ENCODE measurements around the gene RBP2. TPM values are rescaled to one million over a fixed set of nuclear protein-coding genes. Genes with fewer than 3 reads are reported as not detected.

Gene RBP2
- total and polyA plus RNA-seq, 2 of the 8 experiments (the other 6 are each of a cell fraction or from before 2014, with no cell fraction given) = not detected

- no peak overlapping the region for H2AK5ac ChIP-seq (ENCODE audit: low read depth, low read length)
- no peak overlapping the region for H3K4me2 ChIP-seq (ENCODE audit: insufficient read depth in 1 of 2, low read depth in 2 of 2, low read length in 2 of 2)
- H2BK120ac ChIP-seq (replicated peaks; ENCODE audit: low read depth, low read length) = no peak overlapping the region
- 96% methylated on average over 2 of the region's 2 CpGs; no CpG with 5 or more reads in 1 of the 2 experiments for WGBS, 2 experiments (ENCODE audit: extremely low coverage in 1 of 2, insufficient coverage in 1 of 2, insufficient read length in 1 of 2, insufficient replicate concordance in 2 of 2, low coverage in 1 of 2, low lambda C conversion rate in 2 of 2, missing lambda C conversion rate in 1 of 2)
- no peak overlapping the region for H3K23ac ChIP-seq (ENCODE audit: insufficient read length)
- no peak overlapping the region for H4K5ac ChIP-seq (ENCODE audit: insufficient read length, low read depth, low read length)
- no peak overlapping the region for H2BK20ac ChIP-seq (ENCODE audit: low read length)
- H3K23me2 ChIP-seq (ENCODE audit: low read depth, low read length) = no peaks in the 10 kb centered on the region
- no peaks in the 10 kb centered on the region for H3K36me3 ChIP-seq (ENCODE audit: control insufficient read depth in 2 of 4, insufficient read depth in 4 of 4, low read length in 3 of 4)
- no peak overlapping the region for H3K9ac ChIP-seq (replicated peaks in 1 of 4; ENCODE audit: extremely low read depth in 1 of 4, low read depth in 3 of 4, low read length in 3 of 4)
- no peak overlapping the region for H3K56ac ChIP-seq (replicated peaks; ENCODE audit: insufficient read length, low read depth, low read length)
- no peak overlapping the region for H3K14ac ChIP-seq (ENCODE audit: insufficient read length)
- no peak overlapping the region for H2BK12ac ChIP-seq (ENCODE audit: low read depth, low read length)
- H2BK15ac ChIP-seq (ENCODE audit: low read length) = no peak overlapping the region
- no peaks in the 10 kb centered on the region for H3K9me3 ChIP-seq (ENCODE audit: insufficient read depth in 2 of 2, low read depth in 1 of 2, low read length in 1 of 2)
- no peaks in the 10 kb centered on the region for H3K79me1 ChIP-seq (ENCODE audit: low read depth, low read length)
- no peaks in the 10 kb centered on the region for H4K20me1 ChIP-seq (replicated peaks in 1 of 2; ENCODE audit: control insufficient read depth in 1 of 2, insufficient read depth in 2 of 2, low read length in 2 of 2)
- H4K91ac ChIP-seq (replicated peaks; ENCODE audit: insufficient read length, low read length) = no peak overlapping the region
- ChIA-PET CTCF (ENCODE audit: partially characterized antibody) (interaction anchor here (1.0 kb wide), 1 partner anchor 26 kb away, joined by 3 read pairs; no protein-coding TSS in a partner anchor), POLR2A (ENCODE audit: partially characterized antibody) (interaction anchor here (0.8 to 0.9 kb wide), 2 partner anchors 72 to 82 kb away, joined by 3 read pairs; no protein-coding TSS in a partner anchor)
- H3K27me3 ChIP-seq (replicated peaks in 1 of 4; ENCODE audit: control insufficient read depth in 3 of 4, extremely low read depth in 1 of 4, insufficient read depth in 3 of 4, low read length in 3 of 4) = no peaks in the 10 kb centered on the region
- no peak overlapping the region for H3K27ac ChIP-seq (ENCODE audit: low read depth, low read length)
- H3K18ac ChIP-seq (ENCODE audit: extremely low read depth, low read length) = no peak overlapping the region
- no peak overlapping the region for H2BK5ac ChIP-seq (ENCODE audit: low read depth, low read length)
- peaks cover 5 to 7% (median 5%) of the 10 kb centered on the region in 4 experiments; a peak in 4 of 7 replicates for H3K4me1 ChIP-seq (replicated peaks in 1 of 4; ENCODE audit: control insufficient read depth in 3 of 4, insufficient read depth in 4 of 4, low read length in 3 of 4)
- no peak overlapping the region for H2AFZ ChIP-seq (ENCODE audit: low read length)
- no peak for DNase-seq (ENCODE audit: low read depth in 1 of 2, low spot score in 2 of 2)
- no peaks in the 10 kb centered on the region for H3K79me2 ChIP-seq (ENCODE audit: control insufficient read depth in 1 of 2, insufficient read depth in 2 of 2, low read length in 2 of 2)
- FAIRE-seq = no peak
- H4K8ac ChIP-seq (ENCODE audit: extremely low read depth, insufficient read depth, low read length) = no peak overlapping the region
- TF ChIP-seq JUND (IDR thresholded peaks at IDR 0.05; ENCODE audit: low read length) (no peak), TAF7 (optimal IDR thresholded peaks at IDR 0.05; ENCODE audit: borderline replicate concordance, low read depth, low read length) (no peak), MAX (IDR thresholded peaks at IDR 0.05) (no peak), CBX8 (IDR thresholded peaks at IDR 0.05; ENCODE audit: borderline replicate concordance, low read depth, low read length) (no peak), HDAC6 (IDR thresholded peaks at IDR 0.05; ENCODE audit: low read depth, low read length) (no peak), SP2 (IDR thresholded peaks at IDR 0.05; ENCODE audit: low read length) (no peak), PHF8 (conservative IDR thresholded peaks at IDR 0.05; ENCODE audit: low read depth, low read length) (no peak), NRF1 (IDR thresholded peaks at IDR 0.05; ENCODE audit: low read depth, low read length) (no peak), CHD2 (IDR thresholded peaks at IDR 0.05; ENCODE audit: low read length) (no peak), EZH2 (IDR thresholded peaks at IDR 0.05; ENCODE audit: low read depth, low read length, severe bottlenecking) (no peak), KDM1A (IDR thresholded peaks at IDR 0.05; ENCODE audit: borderline replicate concordance, low read length) (no peak), SP1 (IDR thresholded peaks at IDR 0.05; ENCODE audit: low read depth, low read length) (no peak), MAFK (IDR thresholded peaks at IDR 0.05; ENCODE audit: low read depth, low read length) (no peak), TEAD4 (IDR thresholded peaks at IDR 0.05; ENCODE audit: low read depth, low read length) (no peak), CTBP2 (IDR thresholded peaks at IDR 0.05; ENCODE audit: borderline replicate concordance, insufficient read depth, insufficient read length, low read length) (no peak)
- no peak overlapping the region for H3K4ac ChIP-seq (replicated peaks; ENCODE audit: insufficient read length, low read depth, low read length)
- no peak overlapping the region for H3K4me3 ChIP-seq (ENCODE audit: extremely low read depth in 1 of 4, insufficient read depth in 2 of 4, low read depth in 3 of 4, low read length in 4 of 4)
These were observed 15.8 kb downstream of the RBP2 start for GRCh38 chr3:139460529-139460928.
